Stimulated activated CD8-positive, alpha-beta memory T cell treated with anti-CD3 and anti-CD28 coated beads, Interleukin-15, amount 100 ng/mL, for 4 hours (primary cell): Measurements from ENCODE around the gene RPRML.
"Not testable (repeated sequence)": the region's sequence is repeated elsewhere in the genome, so short reads cannot be mapped to it uniquely, and the experiment has no call there.

Experiments used
- DNase-seq, 2 donors: peaks; one replicate each; pipeline ENCODE4 v3.0.0-alpha.2; 2020; ENCODE audit warnings: low read depth in 2 of 2

Gene RPRML

DNA sequence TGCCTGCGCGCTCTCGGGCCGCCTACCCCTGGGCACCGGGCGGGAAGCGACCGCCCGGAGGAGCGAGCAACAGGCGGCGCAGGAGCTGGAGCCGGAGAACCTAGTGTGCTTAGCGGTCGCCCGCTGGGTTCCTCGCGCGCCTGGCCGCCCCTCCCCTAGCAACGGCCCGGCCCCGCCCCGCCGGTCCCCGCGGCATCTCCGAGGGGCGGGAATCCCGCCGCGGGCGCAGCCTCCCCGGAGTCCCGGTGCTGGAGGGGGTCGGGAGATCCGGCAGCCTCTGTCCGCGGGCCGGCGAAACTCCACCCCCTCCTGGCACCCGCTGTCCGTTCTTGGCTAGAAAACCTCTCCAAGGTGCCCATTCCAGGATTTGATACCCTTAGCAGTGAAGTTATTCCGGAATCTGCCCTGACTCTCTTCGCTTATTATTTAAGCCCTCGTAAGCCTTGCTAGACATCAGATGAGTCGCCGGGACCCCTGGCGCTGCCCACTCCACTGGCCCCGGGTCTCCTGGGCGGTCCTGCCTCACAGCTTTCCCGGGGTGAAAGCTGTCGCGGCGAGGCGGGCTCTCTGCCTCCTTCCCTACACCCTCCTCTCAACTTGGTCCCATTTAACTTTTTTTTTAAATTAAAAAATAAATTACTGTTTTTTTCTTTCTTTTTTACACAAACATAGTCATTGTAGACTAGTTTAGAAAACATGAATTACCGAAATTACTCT lies at the start of gene RPRML:
Gene RPRML, minus strand, starts transcription at position 107 of the 717 bp plus-strand sequence. CDS start 246 bp downstream, outside the sequence.
- no peak for DNase-seq

DNA sequence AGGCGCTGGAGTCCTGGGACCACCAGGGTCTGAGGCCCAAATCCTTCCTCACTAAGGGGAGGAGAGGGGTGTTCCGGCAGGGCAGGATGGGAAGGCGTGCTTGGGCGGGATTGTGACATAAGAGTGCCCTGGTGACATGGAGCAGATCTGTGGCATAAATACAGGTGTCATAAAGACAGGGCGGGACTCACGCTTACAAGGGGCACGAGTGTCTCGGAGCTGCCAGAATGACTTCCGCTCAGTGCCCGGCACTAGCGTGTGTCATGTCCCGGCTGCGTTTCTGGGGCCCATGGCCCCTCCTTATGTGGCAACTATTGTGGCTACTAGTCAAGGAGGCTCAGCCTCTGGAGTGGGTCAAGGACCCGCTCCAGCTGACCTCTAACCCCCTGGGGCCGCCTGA lies 37.9 kb upstream of the RPRML start:
- DNase-seq = not testable (repeated sequence)

DNA sequence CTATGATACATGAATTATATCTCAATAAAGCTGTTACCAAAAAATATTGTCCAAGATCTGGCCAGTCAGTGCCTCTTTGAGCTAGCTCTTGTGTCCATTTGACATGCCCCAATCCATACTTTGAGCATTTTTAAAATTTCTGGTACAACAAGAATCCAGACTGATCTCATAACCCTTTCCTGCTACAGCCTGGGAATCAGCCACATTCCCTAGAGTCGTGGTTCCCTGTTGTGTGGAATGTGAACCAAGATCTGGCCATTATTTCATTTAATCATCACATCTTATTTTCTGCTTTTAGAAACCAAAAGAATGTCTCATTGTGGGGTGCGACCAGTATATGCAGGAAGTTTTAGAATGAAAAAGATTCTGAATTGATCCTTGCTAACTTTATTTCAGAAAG lies 34.3 kb upstream of the RPRML start:
- no peak for DNase-seq

DNA sequence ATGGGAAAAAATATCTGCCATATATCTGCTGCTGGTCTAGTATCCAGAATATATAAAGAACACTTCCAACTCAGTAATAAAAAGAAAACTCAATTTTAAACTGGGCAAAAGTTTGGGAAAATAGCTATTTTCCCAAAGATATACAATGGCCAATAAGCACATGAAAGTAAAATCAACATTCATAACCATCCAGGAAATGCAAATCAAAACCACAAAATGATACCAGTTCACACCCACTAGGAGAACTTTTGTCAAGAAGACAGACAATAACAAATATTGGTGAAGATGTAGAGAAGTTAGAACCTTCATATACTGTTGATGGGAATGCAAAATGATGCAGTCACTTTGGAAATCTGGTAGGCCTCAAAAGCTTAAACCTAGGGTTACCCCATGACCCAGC lies 33.4 kb upstream of the RPRML start:
- DNase-seq = no peak

DNA sequence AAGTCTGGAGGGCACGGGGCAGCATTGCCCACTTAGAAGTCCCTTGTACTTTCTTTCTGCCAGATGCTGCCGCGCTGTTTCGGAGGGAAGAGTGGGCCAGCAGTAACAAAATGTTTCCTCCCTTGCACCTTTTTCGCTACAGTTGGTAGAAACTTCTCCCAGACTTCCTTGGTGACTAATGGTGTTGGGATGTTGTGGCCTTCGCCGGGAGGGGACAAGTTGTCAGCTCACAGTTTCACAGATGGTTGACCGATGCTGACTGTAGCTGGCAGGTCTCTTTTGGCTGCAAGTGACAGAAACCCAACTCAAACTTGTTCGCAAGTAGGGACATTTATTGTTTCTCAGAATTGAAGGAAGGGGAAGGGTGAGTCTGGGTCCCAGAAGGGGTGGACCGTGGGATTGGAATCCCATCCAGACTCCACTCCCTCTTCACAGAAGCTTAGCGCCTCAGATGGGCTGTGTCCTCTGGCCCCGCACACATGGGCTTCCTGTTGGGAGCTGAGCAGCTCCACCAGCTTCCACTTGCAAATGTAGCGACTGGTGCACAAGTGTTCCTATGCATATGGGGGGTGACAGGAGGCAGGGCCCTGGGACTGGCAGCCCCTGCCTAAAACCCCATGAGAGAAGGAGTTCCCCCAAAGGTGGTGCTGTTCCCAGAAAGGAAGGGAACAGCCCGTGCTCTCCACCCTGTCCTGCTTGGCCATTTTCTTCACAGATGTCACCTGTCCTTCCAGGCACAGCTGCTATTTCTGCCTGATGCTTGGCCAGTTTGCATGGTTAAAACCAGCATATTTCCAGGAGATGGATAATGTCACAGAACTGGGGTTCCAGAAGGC lies 30.9 kb upstream of the RPRML start:
- DNase-seq = no peak

- no peak for DNase-seq
These were observed 25.9 kb upstream of the RPRML start for GRCh38 chr17:47004906-47005305.

DNA sequence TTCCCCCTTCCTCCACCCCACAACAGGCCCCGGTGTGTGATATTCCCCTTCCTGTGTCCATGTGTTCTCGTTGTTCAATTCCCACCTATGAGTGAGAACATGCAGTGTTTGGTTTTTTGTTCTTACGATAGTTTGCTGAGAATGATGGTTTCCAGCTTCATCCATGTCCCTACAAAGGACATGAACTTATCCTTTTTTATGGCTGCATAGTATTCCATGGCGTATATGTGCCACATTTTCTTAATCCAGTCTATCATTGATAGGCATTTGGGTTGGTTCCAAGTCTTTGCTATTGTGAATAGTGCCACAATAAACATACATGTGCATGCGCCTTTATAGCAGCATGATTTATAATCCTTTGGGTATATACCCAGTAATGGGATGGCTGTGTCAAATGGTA lies 24.8 kb upstream of the RPRML start:
- DNase-seq = not testable (repeated sequence)

DNA sequence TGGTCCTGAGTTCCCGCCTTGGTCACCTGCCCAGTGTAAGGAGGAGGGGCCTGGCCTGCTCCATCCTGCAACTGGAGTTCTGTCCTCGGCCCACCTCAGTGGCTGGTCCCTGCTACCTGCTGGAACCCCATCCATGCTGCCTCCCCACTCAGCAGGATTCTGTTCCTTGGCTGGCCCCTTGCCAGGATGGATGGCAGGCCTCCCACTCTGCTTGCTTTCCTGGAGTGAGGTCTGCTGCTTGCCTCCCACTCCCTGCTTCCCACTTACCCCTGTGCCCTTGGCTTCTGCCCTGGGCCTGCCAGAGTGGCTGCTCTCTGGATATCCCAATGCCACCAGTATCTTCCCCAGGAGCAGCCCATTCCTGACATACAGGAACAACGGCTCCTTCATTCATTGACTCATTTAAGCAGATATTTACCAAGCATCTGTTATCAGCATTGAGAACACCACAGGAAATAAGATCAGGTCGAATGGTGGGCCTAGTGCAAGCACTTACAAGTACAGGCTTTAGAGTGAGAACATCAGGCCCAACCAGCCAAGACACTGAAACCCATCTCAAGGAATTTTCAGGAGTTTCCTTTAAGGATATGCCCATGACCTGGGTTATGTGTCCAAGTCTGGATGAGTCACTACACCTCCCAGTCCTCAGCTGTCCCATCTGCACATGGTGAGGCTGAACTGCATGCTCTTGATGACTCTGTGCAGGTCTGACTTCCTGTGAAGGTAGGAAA lies 17.0 kb upstream of the RPRML start:
- no peak for DNase-seq

DNA sequence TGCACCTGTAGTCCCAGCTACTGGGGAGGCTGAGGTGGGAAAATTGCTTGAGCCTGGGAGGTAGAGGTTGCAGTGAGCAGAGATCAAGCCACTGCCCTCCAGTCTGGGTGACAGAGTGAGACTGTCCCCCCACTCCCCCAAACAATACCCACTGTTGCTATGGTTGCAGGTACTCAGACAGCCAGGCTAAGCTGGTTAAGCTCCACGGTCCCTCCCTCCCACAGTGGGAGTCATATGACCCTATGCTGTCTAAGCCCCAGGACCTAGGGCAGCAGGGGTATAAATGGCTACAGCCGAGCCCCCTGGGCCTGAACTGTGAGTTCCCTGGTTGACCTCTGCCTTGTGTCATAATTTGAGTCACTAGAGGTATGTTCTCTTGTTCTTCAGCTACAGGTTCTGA lies 15.9 kb upstream of the RPRML start:
- DNase-seq = no peak

DNA sequence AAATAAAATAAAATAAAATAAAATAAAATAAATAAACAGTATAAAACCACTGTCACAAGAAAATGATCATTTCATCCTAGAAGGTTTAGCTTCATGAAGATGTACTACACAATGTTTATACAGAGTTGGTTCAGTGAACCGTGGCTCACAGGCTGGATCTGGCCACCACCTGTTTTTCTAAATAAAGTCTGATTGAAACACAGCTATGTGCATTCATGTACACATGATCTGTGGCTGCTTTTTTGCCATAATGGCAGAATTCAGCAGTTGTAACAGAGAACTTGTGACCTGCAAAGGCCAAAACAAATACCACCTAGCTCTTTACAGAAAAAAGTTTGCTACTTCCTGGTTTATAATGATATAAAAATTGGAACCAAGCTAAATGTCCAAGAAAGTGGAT lies 12.6 kb upstream of the RPRML start:
- DNase-seq = no peak

DNA sequence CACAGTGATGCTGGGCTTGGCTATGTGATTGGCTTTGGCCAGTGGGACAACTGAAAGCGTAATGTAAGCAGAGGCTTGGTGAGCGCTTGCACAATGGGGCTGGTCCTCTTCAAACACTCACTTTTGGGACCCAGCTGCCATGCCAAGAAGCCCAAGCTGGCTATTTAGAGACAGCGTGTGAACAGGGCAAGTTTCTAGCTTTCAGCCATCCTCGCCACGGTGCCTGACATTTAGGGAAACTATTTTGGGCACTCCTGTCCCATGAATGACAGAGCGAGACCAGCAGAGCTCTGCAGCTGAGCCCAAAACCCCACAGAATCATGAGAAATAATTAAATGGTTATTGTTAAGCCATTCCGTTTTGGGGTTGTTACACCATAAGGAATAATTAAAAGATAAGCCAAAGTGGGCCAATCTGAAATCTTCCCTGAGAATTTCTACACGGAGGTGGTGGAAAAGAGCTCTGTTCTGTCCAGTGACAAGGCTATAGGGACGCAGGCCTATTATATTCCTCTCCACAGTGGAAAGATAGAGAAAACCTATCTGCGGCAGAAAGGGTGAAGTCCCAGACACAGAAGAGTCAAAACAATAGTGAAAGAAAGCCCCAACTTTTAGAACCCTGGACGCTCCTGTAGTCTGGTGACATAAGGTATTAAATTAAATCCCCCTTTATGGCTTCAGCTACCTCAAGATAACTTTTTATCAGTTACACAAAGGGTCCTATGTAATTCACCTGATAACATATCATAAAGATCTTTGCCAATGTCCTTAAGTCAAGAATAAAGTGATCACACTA lies 10.8 kb upstream of the RPRML start:
- no peak for DNase-seq

DNA sequence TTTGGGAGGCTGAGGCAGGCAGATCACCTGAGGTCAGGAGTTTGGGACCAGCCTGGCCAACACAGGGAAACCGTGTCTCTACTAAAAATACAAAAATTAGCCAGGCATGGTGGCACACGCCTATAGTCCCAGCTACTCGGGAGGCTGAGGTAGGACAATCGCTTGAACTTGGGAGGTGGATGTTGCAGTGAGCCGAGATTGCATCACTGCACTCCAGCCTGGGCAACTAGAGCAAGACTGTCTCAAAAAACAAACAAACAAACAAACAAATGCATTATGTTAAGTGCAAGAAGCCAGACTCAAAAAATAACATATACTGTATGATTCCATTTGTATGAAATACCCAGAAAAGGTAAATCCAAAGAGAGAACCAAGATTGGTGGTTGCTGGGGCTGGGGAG lies 8.9 kb upstream of the RPRML start:
- DNase-seq = not testable (repeated sequence)

- DNase-seq = no peak
These were observed 7.3 kb upstream of the RPRML start for GRCh38 chr17:46986366-46986765.

DNA sequence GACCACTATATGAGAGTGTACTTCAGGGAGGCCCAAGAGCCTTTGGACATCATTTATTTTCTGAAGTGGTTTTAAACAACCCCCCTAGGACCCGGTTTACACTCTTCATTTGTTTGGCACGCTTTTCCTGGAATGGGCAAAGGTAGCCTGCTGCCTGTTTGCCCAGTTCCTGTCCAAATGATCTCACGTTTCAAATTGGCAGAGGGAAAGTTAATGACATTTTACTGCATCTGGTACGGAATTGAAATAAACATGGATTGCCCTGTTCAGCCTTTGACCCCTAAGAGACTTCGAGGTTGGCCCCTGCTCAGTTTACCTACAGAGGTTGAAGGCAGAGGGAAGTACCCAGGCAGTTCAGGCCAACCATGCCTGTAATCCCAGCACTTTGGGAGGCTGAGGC lies 5.8 kb upstream of the RPRML start:
- no peak for DNase-seq

GRCh38 chr17:46984341-46984740 lies 5.3 kb upstream of the RPRML start:
- no peak for DNase-seq

- no peak for DNase-seq
These were observed 4.7 kb upstream of the RPRML start for GRCh38 chr17:46983782-46984181.

DNA sequence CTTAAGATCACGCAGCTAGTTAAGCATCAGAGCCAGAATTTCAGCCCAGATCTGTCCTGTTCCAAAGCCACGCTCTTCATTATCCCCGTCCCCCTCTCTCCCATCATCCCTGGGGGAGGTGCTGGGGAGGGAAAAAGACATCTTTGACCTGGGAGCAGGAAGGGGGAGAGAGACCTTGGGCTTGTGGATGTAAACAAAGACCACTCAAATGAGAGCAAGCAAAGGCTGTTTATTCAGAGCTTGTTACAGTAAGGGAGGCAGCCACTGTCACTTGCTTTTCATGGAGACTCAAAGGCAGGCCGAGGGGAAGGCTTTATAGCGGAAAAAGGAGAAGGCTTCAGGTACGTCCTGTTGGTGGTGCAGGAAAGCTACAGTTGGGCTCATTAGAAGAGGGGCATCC lies 3.5 kb upstream of the RPRML start:
- no peak for DNase-seq

DNA sequence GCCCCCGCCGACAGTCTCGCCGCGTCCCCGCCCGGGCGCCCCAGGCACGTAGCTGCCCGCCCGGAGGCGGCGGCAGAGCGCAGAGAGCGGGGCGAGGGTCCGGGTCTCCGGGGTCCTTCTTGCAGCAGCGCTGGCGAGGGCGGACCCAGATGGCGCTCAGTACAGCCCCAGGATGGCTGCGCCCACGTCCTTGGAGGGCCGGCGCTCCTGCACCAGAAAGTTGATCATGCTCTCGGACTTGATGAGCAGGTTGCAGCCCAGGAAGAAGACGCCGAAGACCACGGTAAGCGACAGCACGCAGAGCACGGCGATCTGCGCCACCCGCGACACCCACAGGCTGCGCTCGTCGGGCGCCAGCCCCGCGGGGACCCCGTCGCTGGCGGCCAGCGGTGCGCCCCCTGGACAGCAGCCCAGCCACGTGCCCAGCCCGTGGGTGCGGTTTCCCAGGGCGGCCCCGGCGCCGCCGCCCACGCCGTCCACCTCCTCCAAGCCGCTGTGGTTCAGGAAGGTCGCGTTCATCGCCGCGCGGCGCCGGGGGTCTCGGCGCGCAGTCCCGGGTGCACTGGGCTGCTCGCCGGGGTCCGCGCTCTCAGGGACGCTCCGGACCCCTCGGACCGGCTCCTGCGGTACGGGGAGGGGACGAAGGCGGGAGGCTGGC lies 435 bp downstream of the RPRML start:
- no peak for DNase-seq

GRCh38 chr17:46977750-46978488 lies 1.1 kb downstream of the RPRML start:
- DNase-seq = no peak

DNA sequence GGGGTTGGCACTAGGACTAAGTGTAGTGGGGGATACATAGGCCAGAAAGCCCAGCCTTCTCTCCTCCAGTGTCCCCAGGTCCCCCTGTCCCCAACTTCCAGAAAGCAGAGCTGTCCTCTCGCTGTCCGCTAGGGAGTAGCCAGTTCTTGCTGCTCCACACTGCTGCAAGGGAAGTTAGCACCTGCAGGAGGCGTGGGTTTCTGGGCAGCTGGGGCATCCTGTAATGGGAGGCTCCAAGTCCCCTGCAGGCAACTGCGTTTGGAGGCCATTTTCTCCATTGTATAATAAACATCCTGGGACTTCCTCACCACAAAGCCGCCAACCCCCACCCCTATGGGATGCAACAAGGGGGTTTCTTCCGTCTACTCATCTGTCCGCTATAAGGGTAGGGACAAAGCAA lies 1.7 kb downstream of the RPRML start:
- no peak for DNase-seq
